Measurements from ENCODE around the gene MTX2.

Gene MTX2

GRCh38 chr2:176269319-176270099, at the start of gene MTX2:
MTX2 (plus strand) TSS chr2:176269442; CDS start chr2:176269630, 188 bp downstream.
- peak; percentile 91 for DNase-seq

GRCh38 chr2:176227874-176228273, 41.4 kb upstream of the MTX2 start:
- DNase-seq: no peak

- DNase-seq: peak; percentile 2
Measured at GRCh38 chr2:176234156-176234555, 35.1 kb upstream of the MTX2 start.

GRCh38 chr2:176234940-176235339, 34.3 kb upstream of the MTX2 start:
- DNase-seq: no peak

GRCh38 chr2:176237456-176237855, 31.8 kb upstream of the MTX2 start:
- no peak for DNase-seq

- no peak for DNase-seq
Measured at GRCh38 chr2:176239031-176239430, 30.2 kb upstream of the MTX2 start.

GRCh38 chr2:176240301-176240700, 28.9 kb upstream of the MTX2 start:
- no peak for DNase-seq

- DNase-seq: no peak
Measured at GRCh38 chr2:176242276-176242675, 27.0 kb upstream of the MTX2 start.

- peak; percentile 56 for DNase-seq
Measured at GRCh38 chr2:176246331-176246730, 22.9 kb upstream of the MTX2 start.

GRCh38 chr2:176247859-176248258, 21.4 kb upstream of the MTX2 start:
- DNase-seq: no peak

GRCh38 chr2:176251928-176252327, 17.3 kb upstream of the MTX2 start:
- DNase-seq: no peak

- DNase-seq: no peak
Measured at GRCh38 chr2:176260689-176261088, 8.6 kb upstream of the MTX2 start.

- DNase-seq: no peak
Measured at GRCh38 chr2:176261136-176261535, 8.1 kb upstream of the MTX2 start.

GRCh38 chr2:176268976-176269318, 295 bp upstream of the MTX2 start:
- DNase-seq: no peak

- no peak for DNase-seq
Measured at GRCh38 chr2:176270100-176270750, 983 bp downstream of the MTX2 start.

- no peak for DNase-seq
Measured at GRCh38 chr2:176272870-176273459, 3.7 kb downstream of the MTX2 start.

GRCh38 chr2:176278927-176279326, 9.7 kb downstream of the MTX2 start:
- no peak for DNase-seq

- no peak for DNase-seq
Measured at GRCh38 chr2:176280156-176280555, 10.9 kb downstream of the MTX2 start.

- DNase-seq: no peak
Measured at GRCh38 chr2:176280867-176281658, 11.8 kb downstream of the MTX2 start.

- DNase-seq: peak; percentile 71
Measured at GRCh38 chr2:176283291-176284068, 14.2 kb downstream of the MTX2 start.

- peak; percentile 44 for DNase-seq
Measured at GRCh38 chr2:176284461-176285049, 15.3 kb downstream of the MTX2 start.

- DNase-seq: peak; percentile 5
Measured at GRCh38 chr2:176285321-176285720, 16.1 kb downstream of the MTX2 start.

Data from NCI-H69 (cell line).